HFFc6 (cell line): ENCODE data around the gene CADM1. TPM values are rescaled to one million over a fixed set of nuclear protein-coding genes. Genes with fewer than 3 reads are reported as not detected.

ENCODE experiments used
- DNase-seq: peaks from one replicate; pipeline ENCODE4 v3.0.0-alpha.2; 2018
- H3K27ac Mint-ChIP-seq: 2 replicates; pipeline ENCODE4 v1.8.0; 2020; ENCODE audit warnings: mild to moderate bottlenecking, mixed read lengths
- H3K27me3 Mint-ChIP-seq: 2 replicates; pipeline ENCODE4 v1.8.0; 2021; ENCODE audit warnings: mild to moderate bottlenecking, moderate library complexity, mixed read lengths; ENCODE audit not compliant: insufficient read depth
- H3K36me3 Mint-ChIP-seq: 2 replicates; pipeline ENCODE4 v1.8.0; 2021; ENCODE audit warnings: low read depth, mixed read lengths
- H3K4me1 Mint-ChIP-seq: 2 replicates; pipeline ENCODE4 v1.8.0; 2020; ENCODE audit warnings: low read depth, mixed read lengths
- H3K4me3 Mint-ChIP-seq: 2 replicates; pipeline ENCODE4 v1.8.0; 2020; ENCODE audit warnings: mild to moderate bottlenecking, moderate library complexity, mixed read lengths
- H3K9me3 Mint-ChIP-seq: 2 replicates; pipeline ENCODE4 v1.8.0; 2020; ENCODE audit warnings: mild to moderate bottlenecking, mixed read lengths
- CTCF ChIP-seq: fragments of 200-600 bp; sonication (generic); IDR thresholded peaks from 2 replicates; pipeline ENCODE4 v1.5.0; 2021; ENCODE audit warnings: antibody characterized with exemption, mild to moderate bottlenecking
- total RNA-seq, 6 experiments: library from RNA; stranded (reverse); fragmentation: NEBNext Ultra II Directional; extraction: Animal tissue kit (Norgen Biotek cat#: 25700); gene quantifications; 2 replicates in 1 of 6; 3 replicates in 5 of 6; pipeline ENCODE4 v1.2.3, GENCODE V29; 2021

Gene CADM1
- total RNA-seq, 6 experiments from 2014 or later = not detected

- Mint-ChIP-seq H3K36me3 (no peaks in the 10 kb centered on the region), H3K9me3 (peaks cover 29% of the 10 kb centered on the region), H3K27me3 (no peaks in the 10 kb centered on the region), H3K27ac (no peak overlapping the region), H3K4me3 (no peak overlapping the region), H3K4me1 (no peaks in the 10 kb centered on the region)
- no peak for DNase-seq
- TF ChIP-seq CTCF = no peak
These were observed 125.7 kb downstream of the CADM1 start for GRCh38 chr11:115378557-115378956.

- Mint-ChIP-seq H3K36me3 (no peaks in the 10 kb centered on the region), H3K9me3 (peaks cover 27% of the 10 kb centered on the region)
- no peak for DNase-seq
These were observed 126.3 kb downstream of the CADM1 start for GRCh38 chr11:115377882-115378296.

GRCh38 chr11:115368616-115369015 is 135.6 kb downstream of the CADM1 start:
- no peaks in the 10 kb centered on the region for H3K36me3 Mint-ChIP-seq
- no peak for DNase-seq
- TF ChIP-seq CTCF = no peak
- H3K9me3 Mint-ChIP-seq = peaks cover 34% of the 10 kb centered on the region
- no peak overlapping the region for H3K4me3 Mint-ChIP-seq
- H3K4me1 Mint-ChIP-seq = no peaks in the 10 kb centered on the region
- no peaks in the 10 kb centered on the region for H3K27me3 Mint-ChIP-seq
- H3K27ac Mint-ChIP-seq = no peak overlapping the region

More at GRCh38 chr11:115377882-115378296, 126.3 kb downstream of the CADM1 start:
- H3K4me3 Mint-ChIP-seq = no peak overlapping the region
- no peak overlapping the region for H3K27ac Mint-ChIP-seq
- H3K27me3 Mint-ChIP-seq = no peaks in the 10 kb centered on the region
- H3K4me1 Mint-ChIP-seq = no peaks in the 10 kb centered on the region
- TF ChIP-seq CTCF = no peak

GRCh38 chr11:115366826-115367225 is 137.4 kb downstream of the CADM1 start:
- Mint-ChIP-seq H3K9me3 (peaks cover 39% of the 10 kb centered on the region), H3K27ac (no peak overlapping the region), H3K36me3 (no peaks in the 10 kb centered on the region), H3K4me1 (no peaks in the 10 kb centered on the region), H3K27me3 (no peaks in the 10 kb centered on the region), H3K4me3 (no peak overlapping the region)
- no peak for TF ChIP-seq CTCF
- DNase-seq = no peak

GRCh38 chr11:115365907-115366306 is 138.3 kb downstream of the CADM1 start:
- H3K9me3 Mint-ChIP-seq = peaks cover 35% of the 10 kb centered on the region
- H3K27me3 Mint-ChIP-seq = no peaks in the 10 kb centered on the region
- no peaks in the 10 kb centered on the region for H3K4me1 Mint-ChIP-seq
- no peak overlapping the region for H3K4me3 Mint-ChIP-seq
- no peak overlapping the region for H3K27ac Mint-ChIP-seq
- DNase-seq = no peak
- H3K36me3 Mint-ChIP-seq = no peaks in the 10 kb centered on the region
- no peak for TF ChIP-seq CTCF

GRCh38 chr11:115364896-115365295 is 139.3 kb downstream of the CADM1 start:
- no peaks in the 10 kb centered on the region for H3K36me3 Mint-ChIP-seq
- no peak for DNase-seq
- H3K4me3 Mint-ChIP-seq = no peak overlapping the region

More at GRCh38 chr11:115364896-115365295, 139.3 kb downstream of the CADM1 start:
- Mint-ChIP-seq H3K4me1 (no peaks in the 10 kb centered on the region), H3K27me3 (no peaks in the 10 kb centered on the region), H3K9me3 (peaks cover 31% of the 10 kb centered on the region), H3K27ac (no peak overlapping the region)
- TF ChIP-seq CTCF = no peak
